ENCODE results near the gene DPEP2. TPM values are rescaled to one million over a fixed set of nuclear protein-coding genes. Genes with fewer than 3 reads are reported as not detected.

DPEP2 gene
- total and polyA plus RNA-seq, 2 of the 13 experiments (the other 11 are each of a cell fraction or from before 2014, with no cell fraction given), result 0.18 TPM; not detected in 1

DNA sequence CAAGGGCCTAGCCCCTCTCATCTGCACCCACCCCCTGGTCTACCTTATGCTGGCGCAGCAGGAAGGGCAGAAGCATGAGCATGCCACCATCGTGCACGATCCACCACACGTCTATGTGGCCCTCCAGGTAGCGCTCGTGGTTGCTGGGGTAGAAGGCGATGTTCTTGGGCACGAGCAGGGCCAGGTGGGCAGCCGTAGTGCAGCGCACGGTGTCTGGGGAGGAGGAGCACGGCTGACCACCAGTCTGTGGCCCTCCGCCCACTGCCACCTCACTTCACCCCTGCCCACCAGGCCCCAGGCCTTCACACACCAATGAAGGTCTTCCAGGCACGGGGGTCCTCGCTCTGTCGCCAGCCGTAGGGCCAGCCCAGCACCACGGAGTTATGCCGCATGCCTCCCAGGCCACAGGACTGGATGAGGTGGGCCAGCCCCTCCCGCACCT lies 53.1 kb downstream of the DPEP2 start (continued):
- TF ChIP-seq DNMT1 (CRISPR knock-in tag; IDR thresholded peaks at IDR 0.05), result peak; percentile 72; the same call in 1 of the 2 replicates

DNA sequence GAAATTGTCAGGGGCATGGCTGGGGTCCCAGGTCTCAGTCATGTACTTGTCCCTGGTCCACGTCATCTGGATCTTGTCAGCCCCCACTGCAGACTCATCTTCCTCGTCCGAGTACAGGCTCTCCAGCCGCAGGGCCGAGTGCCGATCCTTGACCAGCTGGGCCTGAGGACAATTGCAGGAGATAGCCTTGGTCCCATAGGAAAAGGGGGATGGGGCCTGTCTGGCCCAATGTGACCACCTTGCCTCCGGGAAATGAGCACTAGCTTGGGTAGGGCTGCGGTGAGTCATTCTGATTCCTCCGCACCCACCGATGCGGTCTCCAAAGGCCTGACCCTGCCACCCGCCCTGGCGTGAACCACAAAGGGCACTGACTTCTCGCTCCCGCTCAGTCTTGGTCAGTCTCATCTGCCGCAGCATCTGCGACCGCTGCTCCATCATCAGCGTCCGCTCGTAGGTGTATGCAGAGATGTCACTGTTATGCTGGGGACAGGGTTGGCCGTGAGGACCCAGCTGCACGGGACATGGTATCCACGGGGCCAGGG lies 53.8 kb downstream of the DPEP2 start:
- FAIRE-seq (no peak), DNase-seq (ENCODE audit: low spot score) (no peak), ATAC-seq (no peak)
- no peak overlapping the region for H3K4me2 ChIP-seq (ENCODE audit: low read depth, low read length)
- no peak overlapping the region for H2AFZ ChIP-seq (ENCODE audit: low read length)
- no TSS peak for BruUV-seq (replicated peaks)
- H3K36me3 ChIP-seq (replicated peaks in 1 of 2; ENCODE audit: control insufficient read depth in 1 of 2, insufficient read depth in 2 of 2, low read length in 2 of 2), result peaks cover 47 to 69% of the 10 kb centered on the region in 2 experiments
- no peaks in the 10 kb centered on the region for H3K9me3 ChIP-seq (ENCODE audit: low read length)
- H3K79me2 ChIP-seq (ENCODE audit: insufficient read depth, low read length), result no peaks in the 10 kb centered on the region
- intact Hi-C loops (cut with micrococcal nuclease; ENCODE audit: unreplicated experiment) (no loop called here), in situ Hi-C loops (cut with HindIII; ENCODE audit: extremely low pct_ligation_motif_present, low pct_unique_long_range_greater_than_20kb) (no loop called here)
- H3K27ac ChIP-seq (ENCODE audit: extremely low read length, insufficient read depth, low read length), result peak overlapping the region; percentile 85
- H4K20me1 ChIP-seq (ENCODE audit: insufficient read depth, low read length), result peaks cover 14% of the 10 kb centered on the region; the same call in 1 of the 2 replicates
- POLR2A ChIA-PET, result interaction anchor here (1.2 to 13.6 kb wide), 5 partner anchors 10 to 383 kb away, joined by 3 to 226 read pairs (median 29); partner anchors contain the start of genes NUTF2 and SLC12A4
- CTCF ChIA-PET (ENCODE audit: low intra/inter-chr PET ratio, low total read pairs), result no interaction called here
- H3K9ac ChIP-seq (ENCODE audit: insufficient read depth, low read depth, low read length), result no peak overlapping the region
- WGBS (ENCODE audit: low lambda C conversion rate), result 98% methylated on average over 22 of the region's 24 CpGs
- H3K27me3 ChIP-seq (ENCODE audit: control insufficient read depth in 1 of 2, insufficient read depth in 2 of 2, low read length in 2 of 2), result no peaks in the 10 kb centered on the region
- H3K4me3 ChIP-seq (replicated peaks in 1 of 3; ENCODE audit: insufficient read depth in 1 of 3, low read depth in 2 of 3, low read length in 3 of 3), result no peak overlapping the region
- H3K4me1 ChIP-seq (ENCODE audit: insufficient read depth, low read length), result peaks cover 52% of the 10 kb centered on the region
- TF ChIP-seq, protein P1, sequence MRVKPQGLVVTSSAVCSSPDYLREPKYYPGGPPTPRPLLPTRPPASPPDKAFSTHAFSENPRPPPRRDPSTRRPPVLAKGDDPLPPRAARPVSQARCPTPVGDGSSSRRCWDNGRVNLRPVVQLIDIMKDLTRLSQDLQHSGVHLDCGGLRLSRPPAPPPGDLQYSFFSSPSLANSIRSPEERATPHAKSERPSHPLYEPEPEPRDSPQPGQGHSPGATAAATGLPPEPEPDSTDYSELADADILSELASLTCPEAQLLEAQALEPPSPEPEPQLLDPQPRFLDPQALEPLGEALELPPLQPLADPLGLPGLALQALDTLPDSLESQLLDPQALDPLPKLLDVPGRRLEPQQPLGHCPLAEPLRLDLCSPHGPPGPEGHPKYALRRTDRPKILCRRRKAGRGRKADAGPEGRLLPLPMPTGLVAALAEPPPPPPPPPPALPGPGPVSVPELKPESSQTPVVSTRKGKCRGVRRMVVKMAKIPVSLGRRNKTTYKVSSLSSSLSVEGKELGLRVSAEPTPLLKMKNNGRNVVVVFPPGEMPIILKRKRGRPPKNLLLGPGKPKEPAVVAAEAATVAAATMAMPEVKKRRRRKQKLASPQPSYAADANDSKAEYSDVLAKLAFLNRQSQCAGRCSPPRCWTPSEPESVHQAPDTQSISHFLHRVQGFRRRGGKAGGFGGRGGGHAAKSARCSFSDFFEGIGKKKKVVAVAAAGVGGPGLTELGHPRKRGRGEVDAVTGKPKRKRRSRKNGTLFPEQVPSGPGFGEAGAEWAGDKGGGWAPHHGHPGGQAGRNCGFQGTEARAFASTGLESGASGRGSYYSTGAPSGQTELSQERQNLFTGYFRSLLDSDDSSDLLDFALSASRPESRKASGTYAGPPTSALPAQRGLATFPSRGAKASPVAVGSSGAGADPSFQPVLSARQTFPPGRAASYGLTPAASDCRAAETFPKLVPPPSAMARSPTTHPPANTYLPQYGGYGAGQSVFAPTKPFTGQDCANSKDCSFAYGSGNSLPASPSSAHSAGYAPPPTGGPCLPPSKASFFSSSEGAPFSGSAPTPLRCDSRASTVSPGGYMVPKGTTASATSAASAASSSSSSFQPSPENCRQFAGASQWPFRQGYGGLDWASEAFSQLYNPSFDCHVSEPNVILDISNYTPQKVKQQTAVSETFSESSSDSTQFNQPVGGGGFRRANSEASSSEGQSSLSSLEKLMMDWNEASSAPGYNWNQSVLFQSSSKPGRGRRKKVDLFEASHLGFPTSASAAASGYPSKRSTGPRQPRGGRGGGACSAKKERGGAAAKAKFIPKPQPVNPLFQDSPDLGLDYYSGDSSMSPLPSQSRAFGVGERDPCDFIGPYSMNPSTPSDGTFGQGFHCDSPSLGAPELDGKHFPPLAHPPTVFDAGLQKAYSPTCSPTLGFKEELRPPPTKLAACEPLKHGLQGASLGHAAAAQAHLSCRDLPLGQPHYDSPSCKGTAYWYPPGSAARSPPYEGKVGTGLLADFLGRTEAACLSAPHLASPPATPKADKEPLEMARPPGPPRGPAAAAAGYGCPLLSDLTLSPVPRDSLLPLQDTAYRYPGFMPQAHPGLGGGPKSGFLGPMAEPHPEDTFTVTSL (CRISPR knock-in tag; IDR thresholded peaks at IDR 0.05; ENCODE audit: borderline replicate concordance), result no peak
- TF ChIP-seq ZNF432 (CRISPR knock-in tag; IDR thresholded peaks at IDR 0.05; ENCODE audit: borderline replicate concordance), result no peak
- TF ChIP-seq, protein P2, sequence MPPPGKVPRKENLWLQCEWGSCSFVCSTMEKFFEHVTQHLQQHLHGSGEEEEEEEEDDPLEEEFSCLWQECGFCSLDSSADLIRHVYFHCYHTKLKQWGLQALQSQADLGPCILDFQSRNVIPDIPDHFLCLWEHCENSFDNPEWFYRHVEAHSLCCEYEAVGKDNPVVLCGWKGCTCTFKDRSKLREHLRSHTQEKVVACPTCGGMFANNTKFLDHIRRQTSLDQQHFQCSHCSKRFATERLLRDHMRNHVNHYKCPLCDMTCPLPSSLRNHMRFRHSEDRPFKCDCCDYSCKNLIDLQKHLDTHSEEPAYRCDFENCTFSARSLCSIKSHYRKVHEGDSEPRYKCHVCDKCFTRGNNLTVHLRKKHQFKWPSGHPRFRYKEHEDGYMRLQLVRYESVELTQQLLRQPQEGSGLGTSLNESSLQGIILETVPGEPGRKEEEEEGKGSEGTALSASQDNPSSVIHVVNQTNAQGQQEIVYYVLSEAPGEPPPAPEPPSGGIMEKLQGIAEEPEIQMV (CRISPR knock-in tag; IDR thresholded peaks at IDR 0.05; ENCODE audit: low read depth), result no peak
- no peak for TF ChIP-seq MEIS2 (CRISPR knock-in tag; IDR thresholded peaks at IDR 0.05)
- no peak for TF ChIP-seq EHMT2 (IDR thresholded peaks at IDR 0.05; ENCODE audit: borderline replicate concordance, low read depth, low read length)
- no peak for TF ChIP-seq ZNF660 (CRISPR knock-in tag; IDR thresholded peaks at IDR 0.05; ENCODE audit: borderline replicate concordance, low read depth)
- TF ChIP-seq ZNF883 (CRISPR knock-in tag; IDR thresholded peaks at IDR 0.05; ENCODE audit: not compliant biosample characterization), result peak; percentile 24
- TF ChIP-seq, protein P3, sequence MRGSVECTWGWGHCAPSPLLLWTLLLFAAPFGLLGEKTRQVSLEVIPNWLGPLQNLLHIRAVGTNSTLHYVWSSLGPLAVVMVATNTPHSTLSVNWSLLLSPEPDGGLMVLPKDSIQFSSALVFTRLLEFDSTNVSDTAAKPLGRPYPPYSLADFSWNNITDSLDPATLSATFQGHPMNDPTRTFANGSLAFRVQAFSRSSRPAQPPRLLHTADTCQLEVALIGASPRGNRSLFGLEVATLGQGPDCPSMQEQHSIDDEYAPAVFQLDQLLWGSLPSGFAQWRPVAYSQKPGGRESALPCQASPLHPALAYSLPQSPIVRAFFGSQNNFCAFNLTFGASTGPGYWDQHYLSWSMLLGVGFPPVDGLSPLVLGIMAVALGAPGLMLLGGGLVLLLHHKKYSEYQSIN (CRISPR knock-in tag; IDR thresholded peaks at IDR 0.05; ENCODE audit: borderline replicate concordance), result no peak
- TF ChIP-seq TBX2 (CRISPR knock-in tag; IDR thresholded peaks at IDR 0.05; ENCODE audit: borderline replicate concordance), result 0 out of 2 replicates have a peak, but pooled peaks have one; percentile 16
- peak; percentile 73; the same call in 1 of the 2 replicates for TF ChIP-seq ZBTB38 (CRISPR knock-in tag; IDR thresholded peaks at IDR 0.05)
- no peak for TF ChIP-seq ZFP37 (CRISPR knock-in tag; IDR thresholded peaks at IDR 0.05; ENCODE audit: borderline replicate concordance)
- 0 out of 2 replicates have a peak, but pooled peaks have one; percentile 40 for TF ChIP-seq ZNF891 (CRISPR knock-in tag; IDR thresholded peaks at IDR 0.05)
- TF ChIP-seq ZFP1 (CRISPR knock-in tag; IDR thresholded peaks at IDR 0.05), result no peak

All from HepG2 (cell line).